Left ventricle myocardium inferior (tissue), 1 donor: ENCODE data around the gene SBK1. TPM values are rescaled to one million over a fixed set of nuclear protein-coding genes. Genes with fewer than 3 reads are reported as not detected.
"Not testable (repeated sequence)": the region's sequence is repeated elsewhere in the genome, so short reads cannot be mapped to it uniquely, and the experiment has no call there.

Experiments used
- DNase-seq: peaks from one replicate; pipeline ENCODE4 v3.0.0-alpha.2; 2020
- H3K27ac ChIP-seq: fragments of 200-600 bp; replicated peaks from 2 replicates; pipeline ENCODE4 v1.8.0; 2021
- H3K27me3 ChIP-seq: fragments of 200-600 bp; 2 replicates; pipeline ENCODE4 v1.8.0; 2021; ENCODE audit warnings: low read depth
- H3K36me3 ChIP-seq: fragments of 200-600 bp; 2 replicates; pipeline ENCODE4 v1.8.0; 2021
- H3K4me1 ChIP-seq: fragments of 200-600 bp; 2 replicates; pipeline ENCODE4 v1.8.0; 2021
- H3K4me3 ChIP-seq: fragments of 200-600 bp; 2 replicates; pipeline ENCODE4 v1.8.0; 2021; ENCODE audit warnings: mild to moderate bottlenecking, moderate library complexity
- H3K9me3 ChIP-seq: fragments of 200-600 bp; replicated peaks from 2 replicates; pipeline ENCODE4 v1.8.0; 2021
- intact Hi-C: fragments of 100-400 bp; cut with micrococcal nuclease; formaldehyde crosslinking; loops from one replicate; pipeline ENCODE4 v1.11.0; 2022
- total RNA-seq: library from RNA; stranded (reverse); fragmentation: NEBNext Ultra II Directional; extraction: Animal tissue kit (Norgen Biotek cat#: 25700); gene quantifications from one replicate; pipeline ENCODE4 v1.2.1, GENCODE V29; 2021
- donor health status: DM: no; HTN: yes; CAD: no; lungs with severe emphysema.

The SBK1 gene
- total RNA-seq, 1 donor from 2014 or later: 2.3 TPM

- H3K4me3 ChIP-seq, H3K4me1 ChIP-seq, H3K36me3 ChIP-seq, intact Hi-C loops, H3K27ac ChIP-seq, DNase-seq, H3K27me3 ChIP-seq, H3K9me3 ChIP-seq: not testable (repeated sequence)
Observed at GRCh38 chr16:28335678-28336077, 43.4 kb downstream of the SBK1 start.

- intact Hi-C loops: not testable (repeated sequence)
Observed at GRCh38 chr16:28336940-28337710, 44.8 kb downstream of the SBK1 start.

GRCh38 chr16:28338230-28338629, 45.9 kb downstream of the SBK1 start:
- DNase-seq, H3K9me3 ChIP-seq, intact Hi-C loops, H3K27ac ChIP-seq, H3K4me1 ChIP-seq, H3K36me3 ChIP-seq, H3K27me3 ChIP-seq, H3K4me3 ChIP-seq: not testable (repeated sequence)

More at GRCh38 chr16:28336940-28337710, 44.8 kb downstream of the SBK1 start:
- H3K27ac ChIP-seq, DNase-seq, H3K4me1 ChIP-seq, H3K4me3 ChIP-seq, H3K9me3 ChIP-seq, H3K36me3 ChIP-seq, H3K27me3 ChIP-seq: not testable (repeated sequence)

GRCh38 chr16:28362600-28362999, 70.3 kb downstream of the SBK1 start:
- H3K9me3 ChIP-seq, H3K4me3 ChIP-seq, H3K27ac ChIP-seq, H3K4me1 ChIP-seq, intact Hi-C loops, H3K27me3 ChIP-seq, DNase-seq, H3K36me3 ChIP-seq: not testable (repeated sequence)

- H3K4me1 ChIP-seq, H3K27ac ChIP-seq, H3K27me3 ChIP-seq, H3K36me3 ChIP-seq, H3K4me3 ChIP-seq, DNase-seq, intact Hi-C loops, H3K9me3 ChIP-seq: not testable (repeated sequence)
Observed at GRCh38 chr16:28363408-28363807, 71.1 kb downstream of the SBK1 start, which contains the start of gene NPIPB6. NPIPB6 (minus strand) TSS chr16:28363508; CDS start chr16:28362822, 686 bp downstream.

- not testable (repeated sequence) for DNase-seq
Observed at GRCh38 chr16:28364268-28365173, 72.2 kb downstream of the SBK1 start.

GRCh38 chr16:28367926-28368325, 75.6 kb downstream of the SBK1 start:
- H3K27ac ChIP-seq, H3K4me3 ChIP-seq, H3K4me1 ChIP-seq, intact Hi-C loops, H3K9me3 ChIP-seq, H3K36me3 ChIP-seq, DNase-seq, H3K27me3 ChIP-seq: not testable (repeated sequence)

More at GRCh38 chr16:28364268-28365173, 72.2 kb downstream of the SBK1 start:
- H3K9me3 ChIP-seq, H3K27me3 ChIP-seq, H3K4me3 ChIP-seq, intact Hi-C loops, H3K27ac ChIP-seq, H3K4me1 ChIP-seq, H3K36me3 ChIP-seq: not testable (repeated sequence)

Other genes starting within 250 kb of the SBK1 start
- gene GSG1L, start 228.8 kb upstream of the SBK1 start, total RNA-seq: 3.4 TPM
- 26.4 TPM for gene XPO6, start 80.6 kb upstream of the SBK1 start, total RNA-seq
- 1.1 TPM for gene NPIPB6, start 71.0 kb downstream of the SBK1 start, total RNA-seq
- gene EIF3CL, start 111.3 kb downstream of the SBK1 start, total RNA-seq: 41.6 TPM
- not detected for gene NPIPB7, start 179.8 kb downstream of the SBK1 start, total RNA-seq
- gene CLN3, start 199.5 kb downstream of the SBK1 start, total RNA-seq: 13.6 TPM
- gene APOBR, start 202.1 kb downstream of the SBK1 start, total RNA-seq: 0.38 TPM
- not detected for gene IL27, start 214.3 kb downstream of the SBK1 start, total RNA-seq
- 33.1 TPM for gene NUPR1, start 246.4 kb downstream of the SBK1 start, total RNA-seq